Body of pancreas (tissue), 4 donors: Measurements from ENCODE around the gene SLC25A52. TPM values are rescaled to one million over a fixed set of nuclear protein-coding genes. Genes with fewer than 3 reads are reported as not detected.

Source experiments
- ATAC-seq: fragments of 150-250 bp; one replicate; pipeline ENCODE4 v1.9.1; 2016
- DNase-seq, 4 donors: peaks; one replicate each; pipeline ENCODE4 v3.0.0-alpha.2; 2019
- H3K27ac ChIP-seq, 4 donors: fragments of 200-600 bp; sonication (generic); 1 replicate in 3 of 4; 2 replicates in 1 of 4; pipeline versions ENCODE4 v1.5.1 to v1.6.1; 2016 to 2019; ENCODE audit warnings: mild to moderate bottlenecking in 1 of 4, mixed read lengths in 1 of 4, moderate library complexity in 1 of 4
- H3K27me3 ChIP-seq, 2 donors: fragments of 200-600 bp; sonication (generic); one replicate each; pipeline ENCODE4 v1.6.0; 2016; ENCODE audit warnings: mild to moderate bottlenecking in 1 of 2
- H3K36me3 ChIP-seq, 2 donors: fragments of 200-600 bp; sonication (generic); replicated peaks in 1 of 2; 2 replicates each; pipeline ENCODE4 v1.5.1; 2016; ENCODE audit warnings: low read depth in 2 of 2; ENCODE audit not compliant: insufficient read depth in 1 of 2
- H3K4me1 ChIP-seq: fragments of 200-600 bp; sonication (generic); one replicate; pipeline ENCODE4 v1.6.0; 2016
- H3K4me3 ChIP-seq, 2 donors: fragments of 200-600 bp; sonication (generic); 1 replicate in 1 of 2; 2 replicates in 1 of 2; pipeline ENCODE4 v1.5.1; 2016 to 2019
- H3K9me3 ChIP-seq, 3 donors: fragments of 200-600 bp; sonication (generic); 1 replicate in 2 of 3; 2 replicates in 1 of 3; pipeline ENCODE4 v1.5.1; 2016
- CTCF ChIP-seq, 7 experiments: fragments of 450-650 bp in 4 of 7; fragments of 200-600 bp in 3 of 7; sonication (generic) in 3 of 7; IDR thresholded peaks; one replicate each; pipeline ENCODE4 v1.5.1; 2016 to 2019; ENCODE audit warnings: antibody characterized with exemption in 7 of 7
- POLR2A ChIP-seq, 3 donors: fragments of 450-650 bp; IDR thresholded peaks; one replicate each; pipeline ENCODE4 v1.6.1; 2016; ENCODE audit warnings: antibody characterized with exemption in 3 of 3, mild to moderate bottlenecking in 2 of 3
- WGBS, 2 donors: methylation state at CpG; one replicate each; pipeline ENCODE4 v1.1.5; 2017; 5-methylcytosine and 5-hydroxymethylcytosine counted together
- intact Hi-C: fragments of 100-400 bp; cut with DNase I; formaldehyde crosslinking; loops from one replicate; pipeline ENCODE4 v1.15.1; 2023
- total RNA-seq, 2 donors: library from RNA; depleted of rRNA; stranded (reverse); fragments of >200 nt; gene quantifications; one replicate each; pipeline ENCODE4 v1.1.0, GENCODE V29; 2016

The SLC25A52 gene
- total RNA-seq, 2 donors from 2014 or later, result not detected

GRCh38 chr18:31722369-31722957 is 38.2 kb downstream of the SLC25A52 start:
- peak; percentile 61 to 90 (median 73) for TF ChIP-seq CTCF (IDR thresholded peaks at IDR 0.05)
- TF ChIP-seq POLR2A (IDR thresholded peaks at IDR 0.05), result no peak
- peaks cover 8% of the 10 kb centered on the region for H3K4me1 ChIP-seq
- H3K9me3 ChIP-seq, result peaks cover 0 to 4% (median 0%) of the 10 kb centered on the region in 3 donors
- H3K27me3 ChIP-seq, result no peaks in the 10 kb centered on the region
- intact Hi-C loops, result loop anchor here (10.0 kb wide), 1 partner anchor 168 kb away; no protein-coding TSS in a partner anchor
- DNase-seq (peak; percentile 79 to 89 (median 84)), ATAC-seq (peak; percentile 85)
- WGBS, 2 donors, result 29 to 30% methylated on average over 7 of the region's 7 CpGs
- no peaks in the 10 kb centered on the region for H3K36me3 ChIP-seq
- H3K4me3 ChIP-seq, result no peak overlapping the region
- no peak overlapping the region for H3K27ac ChIP-seq

GRCh38 chr18:31721601-31722000 is 39.1 kb downstream of the SLC25A52 start:
- Histone ChIP-seq H3K4me3 (no peak overlapping the region), H3K27me3 (no peaks in the 10 kb centered on the region), H3K9me3 (peaks cover 0 to 4% (median 0%) of the 10 kb centered on the region in 3 donors), H3K36me3 (no peaks in the 10 kb centered on the region), H3K4me1 (peaks cover 8% of the 10 kb centered on the region), H3K27ac (no peak overlapping the region)
- 42 to 51% methylated on average over 3 of the region's 3 CpGs for WGBS, 2 donors
- intact Hi-C loops, result loop anchor here (10.0 kb wide), 1 partner anchor 167 kb away; no protein-coding TSS in a partner anchor
- ATAC-seq, result no peak
- no peak for DNase-seq
- no peak for TF ChIP-seq POLR2A (IDR thresholded peaks at IDR 0.05)
- no peak for TF ChIP-seq CTCF (IDR thresholded peaks at IDR 0.05)

- Histone ChIP-seq H3K27me3 (no peaks in the 10 kb centered on the region), H3K4me3 (no peak overlapping the region), H3K4me1 (peaks cover 8% of the 10 kb centered on the region), H3K27ac (no peak overlapping the region), H3K36me3 (no peaks in the 10 kb centered on the region), H3K9me3 (peaks cover 0 to 4% (median 0%) of the 10 kb centered on the region in 3 donors)
- ATAC-seq (no peak), DNase-seq (no peak)
- intact Hi-C loops, result loop anchor here (10.0 kb wide), 1 partner anchor 166 kb away; no protein-coding TSS in a partner anchor
- 63 to 66% methylated on average over 7 of the region's 7 CpGs for WGBS, 2 donors
- no peak for TF ChIP-seq POLR2A (IDR thresholded peaks at IDR 0.05)
- TF ChIP-seq CTCF (IDR thresholded peaks at IDR 0.05), result no peak
Measured at GRCh38 chr18:31720867-31721266, 39.8 kb downstream of the SLC25A52 start.

- ATAC-seq, result no peak
- Histone ChIP-seq H3K27me3 (no peaks in the 10 kb centered on the region), H3K36me3 (no peaks in the 10 kb centered on the region), H3K4me1 (peaks cover 4% of the 10 kb centered on the region), H3K4me3 (no peak overlapping the region), H3K27ac (no peak overlapping the region), H3K9me3 (peaks cover 0 to 4% (median 0%) of the 10 kb centered on the region in 3 donors)
- WGBS, 2 donors, result 71 to 73% methylated on average over 7 of the region's 7 CpGs
- no peak for DNase-seq
- no peak for TF ChIP-seq CTCF (IDR thresholded peaks at IDR 0.05)
- no peak for TF ChIP-seq POLR2A (IDR thresholded peaks at IDR 0.05)
- intact Hi-C loops, result loop anchor here (10.0 kb wide), 1 partner anchor 165 kb away; no protein-coding TSS in a partner anchor
Measured at GRCh38 chr18:31719363-31720006, 41.2 kb downstream of the SLC25A52 start.
